Endothelial cell of umbilical vein (primary cell): ENCODE measurements around the gene OR10A2.

Source experiments
- CTCF ChIP-seq, 2 donors: IDR thresholded peaks; 1 replicate in 1 of 2; 2 replicates in 1 of 2; pipeline ENCODE4 v1.5.1; 2011; ENCODE audit warnings: low read length in 2 of 2, mild to moderate bottlenecking in 2 of 2, moderate library complexity in 2 of 2, control low read depth in 1 of 2, inconsistent platforms in 1 of 2, low read depth in 1 of 2; ENCODE audit not compliant: insufficient read depth in 1 of 2; ENCODE audit errors: extremely low read depth in 1 of 2
- FOS ChIP-seq: IDR thresholded peaks from 2 replicates; pipeline ENCODE4 v1.6.1; 2011; ENCODE audit warnings: mild to moderate bottlenecking, low read length, moderate library complexity, borderline replicate concordance; ENCODE audit not compliant: insufficient read depth
- JUN ChIP-seq: IDR thresholded peaks from 2 replicates; pipeline ENCODE4 v1.6.1; 2011; ENCODE audit warnings: borderline replicate concordance, low read depth; ENCODE audit not compliant: insufficient read length, insufficient read depth
- MAX ChIP-seq: IDR thresholded peaks from 2 replicates; pipeline ENCODE4 v1.6.1; 2011; ENCODE audit not compliant: insufficient read depth, insufficient read length
- POLR2A ChIP-seq: IDR thresholded peaks from 2 replicates; pipeline ENCODE4 v1.6.1; 2012; ENCODE audit warnings: low read depth, mild to moderate bottlenecking, control low read depth, low read length
- POLR2AphosphoS5 ChIP-seq: IDR thresholded peaks from 2 replicates; pipeline ENCODE4 v1.6.1; 2012; ENCODE audit warnings: low read depth, mild to moderate bottlenecking, control low read depth, low read length, moderate library complexity; ENCODE audit not compliant: insufficient read depth

- no peak for TF ChIP-seq POLR2A
- TF ChIP-seq CTCF (IDR thresholded peaks at IDR 0.05; ENCODE audit: extremely low read depth in 1 of 2, insufficient read depth in 1 of 2, low read depth in 1 of 2, low read length in 2 of 2): no peak
- no peak for TF ChIP-seq POLR2AphosphoS5
- TF ChIP-seq JUN: no peak
- no peak for TF ChIP-seq MAX
- TF ChIP-seq FOS: no peak
Measured at GRCh38 chr11:6841694-6842093, 21.2 kb upstream of the OR10A2 start.
